ENCODE data around the gene ANG.
"Not testable (repeated sequence)": the region's sequence is repeated elsewhere in the genome, so short reads cannot be mapped to it uniquely, and the experiment has no call there.

ANG gene

DNA sequence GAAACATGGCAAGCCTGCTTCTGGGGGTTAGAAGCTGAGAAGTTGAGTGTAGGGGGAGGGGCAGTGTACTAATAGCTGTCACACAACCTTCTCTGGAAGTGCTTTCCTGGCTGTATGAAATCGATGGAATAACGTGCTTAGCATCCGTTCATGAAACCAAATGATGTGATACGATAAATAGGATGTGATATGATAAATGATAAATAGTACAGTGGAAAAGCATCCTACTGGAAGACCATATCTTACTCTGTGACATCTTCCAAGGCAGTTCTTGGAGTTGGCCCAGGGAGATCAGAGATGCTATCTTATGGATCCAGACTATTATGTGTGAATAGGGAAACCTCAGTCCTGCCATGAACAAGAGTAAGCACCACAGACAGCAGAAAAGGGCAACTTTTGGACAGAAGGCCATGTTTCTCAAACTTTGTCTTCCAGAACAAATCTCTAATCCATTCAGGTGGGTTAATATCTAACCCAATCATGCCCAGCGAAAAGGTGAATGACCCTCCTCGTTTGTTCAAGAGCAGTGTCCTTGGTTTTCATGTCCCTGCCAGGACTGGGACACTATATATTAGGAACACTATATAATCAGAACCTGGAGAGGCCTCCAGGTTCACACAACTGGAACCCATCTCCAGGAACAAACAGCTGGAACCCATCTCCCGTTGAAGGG, at the start of gene ANG:
TSS of gene ANG (plus strand) at position 598 of the 673 bp plus-strand sequence. CDS start 4,801 bp downstream, outside the sequence.
- no peak within 1 kb of the TSS for H3K4me3 ChIP-seq (ENCODE audit: low read depth, low read length)
- no peak for DNase-seq (ENCODE audit: low read depth)
- TF ChIP-seq, protein P1, sequence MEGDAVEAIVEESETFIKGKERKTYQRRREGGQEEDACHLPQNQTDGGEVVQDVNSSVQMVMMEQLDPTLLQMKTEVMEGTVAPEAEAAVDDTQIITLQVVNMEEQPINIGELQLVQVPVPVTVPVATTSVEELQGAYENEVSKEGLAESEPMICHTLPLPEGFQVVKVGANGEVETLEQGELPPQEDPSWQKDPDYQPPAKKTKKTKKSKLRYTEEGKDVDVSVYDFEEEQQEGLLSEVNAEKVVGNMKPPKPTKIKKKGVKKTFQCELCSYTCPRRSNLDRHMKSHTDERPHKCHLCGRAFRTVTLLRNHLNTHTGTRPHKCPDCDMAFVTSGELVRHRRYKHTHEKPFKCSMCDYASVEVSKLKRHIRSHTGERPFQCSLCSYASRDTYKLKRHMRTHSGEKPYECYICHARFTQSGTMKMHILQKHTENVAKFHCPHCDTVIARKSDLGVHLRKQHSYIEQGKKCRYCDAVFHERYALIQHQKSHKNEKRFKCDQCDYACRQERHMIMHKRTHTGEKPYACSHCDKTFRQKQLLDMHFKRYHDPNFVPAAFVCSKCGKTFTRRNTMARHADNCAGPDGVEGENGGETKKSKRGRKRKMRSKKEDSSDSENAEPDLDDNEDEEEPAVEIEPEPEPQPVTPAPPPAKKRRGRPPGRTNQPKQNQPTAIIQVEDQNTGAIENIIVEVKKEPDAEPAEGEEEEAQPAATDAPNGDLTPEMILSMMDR (IDR thresholded peaks at IDR 0.05; ENCODE audit: low read depth, low read length, missing control alignments): no peak

GRCh38 chr14:20641591-20641990, 47.0 kb upstream of the ANG start, which contains the start of gene OR6S1:
Gene OR6S1, minus strand, starts transcription at chr14:20641691. Its CDS starts 0 bp downstream, at chr14:20641691.
- TF ChIP-seq, protein P1 (IDR thresholded peaks at IDR 0.05; ENCODE audit: low read depth, low read length, missing control alignments): no peak
- no peak for DNase-seq (ENCODE audit: low read depth)
- no peak within 1 kb of the TSS for H3K4me3 ChIP-seq (ENCODE audit: low read depth, low read length)

- TF ChIP-seq, protein P1 (IDR thresholded peaks at IDR 0.05; ENCODE audit: low read depth, low read length, missing control alignments): no peak
- no peak for DNase-seq (ENCODE audit: low read depth)
- H3K4me3 ChIP-seq (ENCODE audit: low read depth, low read length): no peak overlapping the region
These were observed 46.4 kb upstream of the ANG start for GRCh38 chr14:20642182-20642581.

DNA sequence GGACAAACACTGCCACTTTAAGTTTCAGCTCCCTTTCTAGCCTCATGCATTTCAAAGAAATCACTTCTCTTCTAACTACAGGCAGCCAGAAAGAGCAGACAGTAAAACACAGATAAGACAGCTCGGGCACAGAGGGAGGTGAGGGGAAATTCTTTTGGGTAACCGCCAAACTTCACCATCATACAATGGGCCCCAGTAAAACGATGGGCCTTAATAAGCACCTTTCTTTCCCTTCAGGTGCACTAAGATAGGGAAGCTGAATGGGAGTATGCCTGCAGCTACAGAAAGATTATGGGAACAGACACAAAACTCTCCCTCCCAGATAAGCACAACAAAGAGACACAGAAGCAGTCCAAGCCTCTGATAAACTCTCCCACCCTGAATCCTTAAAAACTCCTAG, 45.8 kb upstream of the ANG start:
- DNase-seq (ENCODE audit: low read depth); H3K4me3 ChIP-seq (ENCODE audit: low read depth, low read length): not testable (repeated sequence)

GRCh38 chr14:20644520-20644919, 44.0 kb upstream of the ANG start:
- H3K4me3 ChIP-seq (ENCODE audit: low read depth, low read length): no peak overlapping the region
- no peak for DNase-seq (ENCODE audit: low read depth)
- TF ChIP-seq, protein P1 (IDR thresholded peaks at IDR 0.05; ENCODE audit: low read depth, low read length, missing control alignments): no peak

DNA sequence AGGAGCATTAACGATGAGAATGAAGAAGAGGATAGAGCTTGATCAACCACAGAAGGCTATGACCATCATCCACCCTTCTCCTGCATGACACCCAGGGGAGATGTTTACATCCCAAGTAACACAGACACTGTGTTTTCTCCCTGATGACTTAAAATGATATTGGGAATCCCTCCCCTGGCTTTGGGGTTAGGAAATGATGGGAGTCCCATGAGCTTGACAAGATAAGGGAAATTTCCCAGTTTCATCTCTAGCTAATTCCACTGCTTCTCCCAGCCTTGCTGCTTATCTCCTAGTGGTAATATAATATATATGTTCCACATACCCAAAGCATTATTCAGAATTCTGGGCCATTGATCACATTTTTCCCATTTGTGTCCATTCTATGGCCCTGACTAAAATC, 43.1 kb upstream of the ANG start:
- no peak overlapping the region for H3K4me3 ChIP-seq (ENCODE audit: low read depth, low read length)
- TF ChIP-seq, protein P1 (IDR thresholded peaks at IDR 0.05; ENCODE audit: low read depth, low read length, missing control alignments): no peak
- DNase-seq (ENCODE audit: low read depth): no peak

GRCh38 chr14:20652996-20653975, 35.3 kb upstream of the ANG start:
- DNase-seq (ENCODE audit: low read depth): peak; percentile 70
- TF ChIP-seq, protein P1 (IDR thresholded peaks at IDR 0.05; ENCODE audit: low read depth, low read length, missing control alignments): no peak
- H3K4me3 ChIP-seq (ENCODE audit: low read depth, low read length): peak overlapping the region; percentile 8

All from GM12864 (cell line).